H9 (cell line): ENCODE results near the gene NLRP5. TPM values are rescaled to one million over a fixed set of nuclear protein-coding genes. Genes with fewer than 3 reads are reported as not detected.

Source experiments
- DNase-seq: peaks from one replicate; pipeline ENCODE4 v3.0.0-alpha.2; 2017
- H2AFZ ChIP-seq: one replicate; pipeline ENCODE4 v1.6.1; 2013; ENCODE audit warnings: mild to moderate bottlenecking, low read length, control low read depth, moderate library complexity
- H2AK5ac ChIP-seq: 2 replicates; pipeline ENCODE4 v1.6.1; 2013; ENCODE audit warnings: low read length, control low read depth, mixed read lengths; ENCODE audit not compliant: insufficient read length
- H2BK120ac ChIP-seq: one replicate; pipeline ENCODE4 v1.6.1; 2013; ENCODE audit warnings: low read depth, mild to moderate bottlenecking, low read length, control low read depth, inconsistent platforms; ENCODE audit not compliant: poor library complexity, severe bottlenecking
- H2BK12ac ChIP-seq: 2 replicates; pipeline ENCODE4 v1.6.1; 2013; ENCODE audit warnings: low read length, control low read depth, mixed read lengths, low read depth; ENCODE audit not compliant: insufficient read length
- H2BK15ac ChIP-seq: 2 replicates; pipeline ENCODE4 v1.6.1; 2013; ENCODE audit warnings: low read depth, low read length, control low read depth
- H2BK20ac ChIP-seq: one replicate; pipeline ENCODE4 v1.6.1; 2013; ENCODE audit warnings: low read depth, mild to moderate bottlenecking, low read length, control low read depth, inconsistent platforms; ENCODE audit not compliant: poor library complexity, severe bottlenecking
- H2BK5ac ChIP-seq: 2 replicates; pipeline ENCODE4 v1.6.1; 2013; ENCODE audit warnings: low read length, control low read depth, mixed read lengths; ENCODE audit not compliant: insufficient read length
- H3K14ac ChIP-seq: 2 replicates; pipeline ENCODE4 v1.6.1; 2013; ENCODE audit warnings: low read length, control low read depth; ENCODE audit not compliant: insufficient read depth
- H3K18ac ChIP-seq: 2 replicates; pipeline ENCODE4 v1.6.1; 2013; ENCODE audit warnings: low read depth, mild to moderate bottlenecking, mixed read lengths, low read length, control low read depth; ENCODE audit not compliant: insufficient read length
- H3K23ac ChIP-seq: 2 replicates; pipeline ENCODE4 v1.6.1; 2013; ENCODE audit warnings: low read length, control low read depth, mixed read lengths, low read depth; ENCODE audit not compliant: insufficient read length
- H3K23me2 ChIP-seq: 2 replicates; pipeline ENCODE4 v1.6.1; 2013; ENCODE audit warnings: low read depth, mild to moderate bottlenecking, mixed read lengths, low read length, control low read depth; ENCODE audit not compliant: insufficient read length, poor library complexity, severe bottlenecking
- H3K27ac ChIP-seq: 2 replicates; pipeline ENCODE4 v1.5.1; 2013; ENCODE audit warnings: low read length, control low read depth, mixed read lengths, low read depth; ENCODE audit not compliant: insufficient read length
- H3K27me3 ChIP-seq: 2 replicates; pipeline ENCODE4 v1.6.1; 2013; ENCODE audit warnings: low read length, control low read depth, inconsistent platforms; ENCODE audit not compliant: insufficient read depth
- H3K4ac ChIP-seq: 2 replicates; pipeline ENCODE4 v1.6.1; 2013; ENCODE audit warnings: low read depth, mild to moderate bottlenecking, control low read depth, inconsistent platforms, low read length, moderate library complexity
- H3K4me1 ChIP-seq: 2 replicates; pipeline ENCODE4 v1.6.1; 2013; ENCODE audit warnings: low read length, control low read depth, inconsistent platforms; ENCODE audit not compliant: insufficient read depth
- H3K4me2 ChIP-seq: 2 replicates; pipeline ENCODE4 v1.6.1; 2013; ENCODE audit warnings: low read length, control low read depth, mixed read lengths; ENCODE audit not compliant: insufficient read length, insufficient read depth
- H3K56ac ChIP-seq: 2 replicates; pipeline ENCODE4 v1.6.1; 2013; ENCODE audit warnings: low read depth, mild to moderate bottlenecking, mixed read lengths, low read length, control low read depth; ENCODE audit not compliant: insufficient read length
- H3K79me1 ChIP-seq: 2 replicates; pipeline ENCODE4 v1.6.1; 2013; ENCODE audit warnings: low read depth, mild to moderate bottlenecking, moderate library complexity, low read length, control low read depth, inconsistent platforms; ENCODE audit not compliant: insufficient read depth, poor library complexity, severe bottlenecking
- H3K79me2 ChIP-seq: 2 replicates; pipeline ENCODE4 v1.6.1; 2013; ENCODE audit warnings: low read length, control low read depth, inconsistent platforms; ENCODE audit not compliant: insufficient read depth
- H3K9ac ChIP-seq: 2 replicates; pipeline ENCODE4 v1.6.1; 2013; ENCODE audit warnings: low read length, control low read depth, mixed read lengths; ENCODE audit not compliant: insufficient read length; ENCODE audit errors: extremely low read depth
- H3K9me3 ChIP-seq: one replicate; pipeline ENCODE4 v1.6.1; 2013; ENCODE audit warnings: low read depth, low read length, inconsistent platforms; ENCODE audit not compliant: control insufficient read depth
- H3T11ph ChIP-seq: one replicate; pipeline ENCODE4 v1.6.1; 2013; ENCODE audit warnings: mild to moderate bottlenecking, low read length, control low read depth, inconsistent platforms
- H4K20me1 ChIP-seq: one replicate; pipeline ENCODE4 v1.6.1; 2013; ENCODE audit not compliant: control insufficient read depth, insufficient read length, insufficient read depth
- H4K5ac ChIP-seq: 2 replicates; pipeline ENCODE4 v1.6.1; 2013; ENCODE audit warnings: low read depth, mild to moderate bottlenecking, mixed read lengths, low read length, control low read depth; ENCODE audit not compliant: insufficient read length
- H4K8ac ChIP-seq: replicated peaks from 2 replicates; pipeline ENCODE4 v1.6.1; 2013; ENCODE audit warnings: low read length, control low read depth, mixed read lengths, low read depth; ENCODE audit not compliant: insufficient read length
- H4K91ac ChIP-seq: 2 replicates; pipeline ENCODE4 v1.6.1; 2013; ENCODE audit warnings: low read depth, mild to moderate bottlenecking, moderate library complexity, mixed read lengths, low read length, control low read depth; ENCODE audit not compliant: insufficient read length
- H3K27ac Mint-ChIP-seq, 3 experiments: 2 replicates in 2 of 3; 3 replicates in 1 of 3; pipeline ENCODE4 v1.8.0; 2020 to 2021; ENCODE audit warnings: mixed read lengths in 3 of 3, mild to moderate bottlenecking in 1 of 3, moderate library complexity in 1 of 3
- H3K27me3 Mint-ChIP-seq: 2 replicates; pipeline ENCODE4 v1.8.0; 2021; ENCODE audit warnings: low read depth, mild to moderate bottlenecking, moderate library complexity, mixed read lengths
- H3K36me3 Mint-ChIP-seq, 3 experiments: 2 replicates in 2 of 3; 3 replicates in 1 of 3; pipeline ENCODE4 v1.8.0; 2020 to 2021; ENCODE audit warnings: low read depth in 3 of 3, mixed read lengths in 3 of 3; ENCODE audit not compliant: insufficient read depth in 1 of 3
- H3K4me1 Mint-ChIP-seq, 2 experiments: 2 replicates each; pipeline ENCODE4 v1.8.0; 2020; ENCODE audit warnings: mixed read lengths in 2 of 2
- H3K4me3 Mint-ChIP-seq, 2 experiments: 2 replicates in 1 of 2; 3 replicates in 1 of 2; pipeline ENCODE4 v1.8.0; 2020 to 2021; ENCODE audit warnings: mild to moderate bottlenecking in 2 of 2, mixed read lengths in 2 of 2, moderate library complexity in 1 of 2
- H3K9me3 Mint-ChIP-seq, 2 experiments: 2 replicates in 1 of 2; 3 replicates in 1 of 2; pipeline ENCODE4 v1.8.0; 2020; ENCODE audit warnings: mild to moderate bottlenecking in 2 of 2, mixed read lengths in 2 of 2, moderate library complexity in 1 of 2
- CTCF ChIP-seq: fragments of 200-600 bp; sonication (generic); conservative IDR thresholded peaks from 3 replicates; pipeline ENCODE4 v1.8.0; 2021; ENCODE audit warnings: antibody characterized with exemption, mild to moderate bottlenecking
- WGBS: extraction: QIAGEN DNeasy Blood & Tissue Kit; methylation state at CpG from one replicate; pipeline ENCODE4 v1.1.7; 2013; ENCODE audit warnings: missing lambda C conversion rate, low lambda C conversion rate, mixed read lengths; ENCODE audit not compliant: insufficient read length; ENCODE audit errors: extremely low coverage; 5-methylcytosine and 5-hydroxymethylcytosine counted together
- total RNA-seq: library from RNA; stranded (reverse); gene quantifications from 2 replicates; pipeline ENCODE4 v1.2.1, GENCODE V29; 2021

The NLRP5 gene
- total RNA-seq, 1 experiment from 2014 or later: not detected

- H3K4me2 ChIP-seq: no peak overlapping the region
- H3K36me3 Mint-ChIP-seq: peaks cover 14 to 37% (median 28%) of the 10 kb centered on the region in 3 experiments
- no peak overlapping the region for H2AFZ ChIP-seq
- H3K23me2 ChIP-seq: no peaks in the 10 kb centered on the region
- peaks cover 23% of the 10 kb centered on the region; the same call in 1 of the 2 replicates for H3K79me2 ChIP-seq
- H2BK15ac ChIP-seq: no peak overlapping the region
- no peak overlapping the region for H2AK5ac ChIP-seq
- no peak overlapping the region for H4K5ac ChIP-seq
- H3K79me1 ChIP-seq: no peaks in the 10 kb centered on the region
- H4K8ac ChIP-seq: no peak overlapping the region
- peak overlapping the region; percentile 30 for H3K18ac ChIP-seq
- DNase-seq: no peak
- no peak overlapping the region for H3K27ac ChIP-seq
- no peak overlapping the region for H2BK5ac ChIP-seq
- no peak overlapping the region; the same call in 1 of the 2 replicates for H3K14ac ChIP-seq
- peaks cover 2% of the 10 kb centered on the region for H4K20me1 ChIP-seq
- no peaks in the 10 kb centered on the region for H3K4me1 ChIP-seq
- no peak overlapping the region for H3K4ac ChIP-seq
- H3K9me3 ChIP-seq: no peaks in the 10 kb centered on the region
- H2BK12ac ChIP-seq: no peak overlapping the region
- TF ChIP-seq CTCF: no peak
- no peak overlapping the region for H3K4me3 Mint-ChIP-seq
- WGBS: no CpG with 5 or more reads among the region's 20 CpGs
- H2BK120ac ChIP-seq: no peak overlapping the region
- peaks cover 20 to 25% of the 10 kb centered on the region in 2 experiments for H3K4me1 Mint-ChIP-seq
- H3K27me3 ChIP-seq: no peaks in the 10 kb centered on the region
- no peak overlapping the region for H4K91ac ChIP-seq
- no peak overlapping the region for H2BK20ac ChIP-seq
- no peaks in the 10 kb centered on the region for H3K9me3 Mint-ChIP-seq
- H3K27me3 Mint-ChIP-seq: no peaks in the 10 kb centered on the region
- no peak overlapping the region for H3K9ac ChIP-seq
- no peak overlapping the region for H3K23ac ChIP-seq
- no peak overlapping the region for H3T11ph ChIP-seq
- no peak overlapping the region for H3K56ac ChIP-seq
- 0 out of 7 replicates have a peak overlapping the region, but pooled peaks of 1 of the 3 experiments have one; percentile 59 for H3K27ac Mint-ChIP-seq
Observed at GRCh38 chr19:56103027-56103614, 116.5 kb downstream of the NLRP5 start.
